Right renal cortex interstitium (tissue), 3 donors: Measurements from ENCODE around the gene CDH20. TPM values are rescaled to one million over a fixed set of nuclear protein-coding genes. Genes with fewer than 3 reads are reported as not detected.
"Not testable (repeated sequence)": the region's sequence is repeated elsewhere in the genome, so short reads cannot be mapped to it uniquely, and the experiment has no call there.

Experiments
- DNase-seq, 3 donors: peaks; one replicate each; pipeline ENCODE4 v3.0.0-alpha.2; 2013; ENCODE audit warnings: low read depth in 3 of 3, low spot score in 2 of 3
- polyA plus RNA-seq, 3 donors: library from polyadenylated mRNA; unstranded; fragments of 120-200 nt; gene quantifications; one replicate each; pipeline ENCODE4 v1.2.1, GENCODE V29; 2013; ENCODE audit not compliant: insufficient read length in 3 of 3

Gene CDH20
- polyA plus RNA-seq, 3 donors = 3.3 to 3.9 (median 3.7) TPM

- no peak for DNase-seq
These were observed 6.9 kb downstream of the CDH20 start for GRCh38 chr18:61340148-61340547.

DNA sequence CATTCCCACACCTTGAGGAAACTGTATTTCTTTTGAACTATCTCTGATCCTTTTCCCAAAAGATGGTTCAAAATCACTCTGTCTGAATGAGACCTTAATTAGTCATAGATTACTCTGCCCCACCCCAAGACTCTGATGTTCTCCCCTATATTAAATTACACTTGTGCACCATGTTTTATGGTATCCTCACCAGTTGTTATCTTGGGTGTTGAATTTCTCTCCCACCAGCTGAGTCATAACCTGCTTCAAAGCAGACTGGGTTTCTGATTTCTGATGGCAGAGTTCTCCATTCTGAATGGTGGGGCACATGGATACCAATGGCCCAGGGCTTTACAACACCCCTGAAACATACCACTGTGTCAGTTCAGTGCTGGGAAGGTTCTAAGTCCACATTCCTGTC lies 15.0 kb downstream of the CDH20 start:
- no peak for DNase-seq

GRCh38 chr18:61350578-61350977 lies 17.3 kb downstream of the CDH20 start:
- DNase-seq = no peak

DNA sequence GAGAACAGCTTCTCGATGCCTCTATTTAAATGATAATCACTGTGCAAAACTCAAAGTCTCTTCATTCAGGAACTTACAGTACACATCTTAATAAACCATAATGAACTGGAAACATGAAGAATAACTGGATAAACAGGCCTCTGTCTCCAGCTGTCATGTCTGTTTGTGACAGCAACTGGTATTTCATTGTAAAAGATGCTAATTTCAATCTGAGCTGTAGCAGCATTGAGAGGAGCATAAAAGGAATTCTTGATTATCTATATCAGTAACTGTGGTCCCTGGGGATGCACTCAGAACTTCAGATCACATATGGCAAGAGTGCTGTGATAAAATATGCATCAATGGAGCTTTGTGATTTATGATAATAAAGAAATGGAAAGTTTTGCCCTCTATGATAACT lies 18.8 kb downstream of the CDH20 start:
- DNase-seq = no peak

GRCh38 chr18:61352611-61353010 lies 19.4 kb downstream of the CDH20 start:
- no peak for DNase-seq

- DNase-seq = no peak
These were observed 27.5 kb downstream of the CDH20 start for GRCh38 chr18:61360404-61361383.

GRCh38 chr18:61362511-61362910 lies 29.3 kb downstream of the CDH20 start:
- no peak for DNase-seq

- DNase-seq = no peak
These were observed 31.7 kb downstream of the CDH20 start for GRCh38 chr18:61364953-61365352.

DNA sequence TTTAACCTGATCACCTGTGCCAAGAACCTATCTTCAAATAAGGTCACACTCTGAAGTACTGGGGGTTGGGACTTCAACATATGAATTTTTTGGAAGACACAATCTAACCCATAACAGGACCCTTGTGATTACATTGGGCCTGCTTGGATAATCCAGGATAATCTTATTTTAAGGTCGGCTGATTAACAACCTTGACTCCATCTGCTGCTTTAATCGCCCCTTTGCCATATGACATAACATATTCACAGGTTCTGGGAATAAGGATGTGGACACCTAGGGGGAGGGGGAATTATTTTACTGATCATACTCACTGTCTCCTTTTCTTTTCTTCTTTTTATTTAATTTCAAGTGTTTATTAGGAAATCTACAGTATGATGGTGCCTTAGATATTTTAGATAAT lies 34.8 kb downstream of the CDH20 start:
- DNase-seq = no peak

DNA sequence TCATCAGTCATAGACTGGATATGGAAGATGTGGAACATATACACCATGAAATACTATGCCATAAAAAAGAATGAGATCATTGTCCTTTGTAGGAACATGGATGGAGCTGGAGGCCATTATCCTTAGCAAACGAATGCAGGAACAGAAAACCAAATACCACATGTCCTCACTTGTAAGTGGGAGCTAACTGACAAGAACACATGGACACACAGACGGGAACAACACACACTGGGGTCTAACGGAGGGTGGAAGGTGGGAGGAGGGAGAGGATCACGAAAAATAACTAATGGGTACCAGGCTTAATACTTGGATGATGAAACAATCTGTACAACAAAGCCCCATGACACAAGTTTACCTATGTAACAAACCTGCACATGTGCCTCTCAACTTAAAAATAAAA lies 36.4 kb downstream of the CDH20 start:
- not testable (repeated sequence) for DNase-seq

DNA sequence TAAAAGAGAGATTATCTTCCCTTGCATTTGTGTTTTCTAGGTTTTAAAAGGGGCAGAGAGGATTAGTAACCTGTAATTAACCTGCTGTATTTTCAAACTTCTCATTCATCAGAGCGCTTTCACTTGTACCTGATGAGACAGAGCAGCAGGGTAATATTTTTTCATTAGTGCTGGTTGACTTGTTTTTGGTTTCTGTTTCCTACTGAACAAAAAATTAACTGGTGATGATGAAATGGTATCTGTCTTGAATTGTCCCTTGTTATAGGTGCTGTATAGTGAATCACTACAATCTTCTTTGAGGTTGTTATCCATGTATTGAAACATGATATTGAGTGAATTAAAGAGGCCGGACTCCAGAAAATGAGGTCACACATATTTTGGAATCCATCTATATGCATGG lies 37.9 kb downstream of the CDH20 start:
- no peak for DNase-seq

GRCh38 chr18:61379827-61380226 lies 46.6 kb downstream of the CDH20 start:
- DNase-seq = no peak

GRCh38 chr18:61388010-61388409 lies 54.8 kb downstream of the CDH20 start:
- DNase-seq = no peak

DNA sequence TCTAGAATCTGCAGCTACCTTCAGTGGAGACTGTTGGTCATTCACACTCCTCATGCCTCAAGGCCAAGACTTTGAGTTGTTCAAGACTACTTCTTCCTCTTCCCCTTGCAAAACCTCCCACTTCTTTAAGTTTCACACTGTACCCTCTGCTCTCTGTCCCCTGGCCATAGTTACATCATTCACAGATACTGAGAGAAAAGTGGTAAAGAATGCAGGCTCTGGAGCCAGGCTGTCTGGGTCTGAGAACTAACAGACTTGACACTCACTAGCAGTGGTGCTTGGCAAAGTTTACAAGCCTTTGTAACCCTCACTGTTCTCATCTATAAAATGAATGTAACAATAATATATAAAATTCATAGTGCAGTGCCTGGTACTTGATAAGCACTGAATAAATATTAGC lies 61.8 kb downstream of the CDH20 start:
- DNase-seq = no peak

GRCh38 chr18:61397222-61397621 lies 64.0 kb downstream of the CDH20 start:
- DNase-seq = no peak

DNA sequence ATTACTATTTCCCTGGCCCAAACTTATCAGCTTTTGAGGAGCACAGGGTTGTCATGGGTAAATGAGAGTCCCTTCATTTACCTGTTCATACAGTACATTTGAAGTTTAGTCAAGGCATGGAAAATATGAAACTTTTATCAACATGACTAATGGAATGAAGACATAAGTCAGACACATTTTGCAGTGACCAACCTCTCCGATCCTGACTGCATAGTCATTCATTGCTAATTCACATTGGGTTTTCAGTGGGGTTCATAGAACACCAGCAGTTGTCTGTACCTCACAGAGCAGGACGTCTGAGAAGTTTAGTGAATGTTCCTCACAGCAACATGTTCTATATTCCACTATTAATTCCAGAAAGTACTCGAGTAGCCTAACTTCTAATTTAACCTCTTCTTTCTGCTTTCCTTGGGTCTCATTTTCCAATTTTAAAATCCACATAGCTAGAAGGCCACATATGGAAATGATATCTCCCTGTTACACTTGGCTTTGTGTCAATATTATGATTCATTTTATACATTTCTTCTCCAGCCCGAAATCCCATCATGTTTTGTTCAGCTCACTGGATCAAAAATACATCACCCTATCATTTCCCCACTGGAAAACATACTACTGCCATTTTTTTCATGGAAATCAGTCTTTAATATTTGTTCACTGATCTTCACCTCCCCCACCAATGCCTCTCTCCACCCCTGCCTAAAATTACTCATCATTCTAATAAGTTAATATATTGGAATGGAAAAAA lies 65.9 kb downstream of the CDH20 start:
- DNase-seq = no peak

- no peak for DNase-seq
These were observed 66.9 kb downstream of the CDH20 start for GRCh38 chr18:61400016-61400635.

- DNase-seq = no peak
These were observed 67.5 kb downstream of the CDH20 start for GRCh38 chr18:61400716-61401115.

- DNase-seq = no peak
These were observed 69.5 kb downstream of the CDH20 start for GRCh38 chr18:61402726-61403125.

GRCh38 chr18:61413396-61413795 lies 80.2 kb downstream of the CDH20 start:
- no peak for DNase-seq

DNA sequence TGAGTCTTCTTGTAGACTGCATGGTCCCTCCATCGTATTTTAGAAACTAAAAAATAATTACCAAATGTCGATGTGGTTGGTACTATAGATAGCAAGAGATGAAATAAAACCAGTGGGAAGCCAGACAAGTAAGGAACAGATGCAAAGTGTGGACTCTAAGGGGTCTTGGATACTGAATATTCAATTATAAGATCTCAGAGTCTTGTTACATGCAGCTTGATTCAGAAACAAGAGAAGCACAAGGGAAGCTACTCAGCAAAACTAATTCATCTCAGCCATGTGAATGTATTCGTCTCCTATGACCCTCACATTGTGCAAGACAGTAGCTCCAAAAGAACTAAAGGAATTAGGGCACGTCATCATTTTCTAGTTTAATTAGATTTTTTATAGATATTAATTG lies 80.9 kb downstream of the CDH20 start:
- DNase-seq = no peak
